GM10266 (cell line): ENCODE measurements around the gene ZNF142.

ENCODE experiments used
- DNase-seq: peaks from one replicate; pipeline ENCODE4 v3.0.0; 2012; ENCODE audit errors: extremely low spot score
- TF ChIP-seq, protein P1 (sequence below): IDR thresholded peaks from 2 replicates; pipeline ENCODE4 v1.5.1; 2012; ENCODE audit warnings: mild to moderate bottlenecking, low read depth; ENCODE audit not compliant: control insufficient read depth, insufficient read depth; ENCODE audit errors: missing control alignments

The ZNF142 gene

DNA sequence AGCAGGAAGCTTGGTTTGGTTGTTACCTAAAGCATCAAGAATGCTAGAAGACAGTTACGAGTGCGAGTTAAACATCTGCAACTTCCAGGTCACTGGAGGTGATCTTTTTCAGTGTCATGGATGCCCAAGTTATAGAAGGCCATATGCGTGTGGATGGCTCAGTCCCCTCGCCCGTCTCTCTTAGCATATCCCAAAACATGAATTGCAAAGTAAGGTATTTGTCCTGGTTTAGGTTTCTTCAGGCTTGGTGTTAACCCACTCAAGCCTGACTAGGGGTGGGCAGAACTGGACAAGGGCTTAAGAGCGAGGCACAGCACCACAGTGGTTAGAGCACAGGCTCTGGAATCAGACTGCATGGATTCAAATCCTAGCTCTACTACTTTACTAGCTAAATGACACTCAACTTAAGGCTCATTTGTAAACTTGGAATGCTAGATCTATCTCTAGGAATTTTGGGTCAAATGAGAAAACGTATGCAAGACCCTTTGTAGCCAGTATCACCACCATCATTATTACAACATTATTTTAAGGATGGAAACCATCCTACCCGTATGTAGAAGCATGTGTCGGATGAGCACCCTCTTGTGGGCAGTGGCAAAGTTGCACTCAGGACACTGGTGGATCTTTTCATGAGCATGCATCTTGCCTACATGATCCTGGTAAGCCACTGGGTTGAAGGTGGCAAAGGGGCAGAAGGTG, 11.2 kb downstream of the ZNF142 start:
- peak; percentile 69 for DNase-seq
- TF ChIP-seq, protein P1, sequence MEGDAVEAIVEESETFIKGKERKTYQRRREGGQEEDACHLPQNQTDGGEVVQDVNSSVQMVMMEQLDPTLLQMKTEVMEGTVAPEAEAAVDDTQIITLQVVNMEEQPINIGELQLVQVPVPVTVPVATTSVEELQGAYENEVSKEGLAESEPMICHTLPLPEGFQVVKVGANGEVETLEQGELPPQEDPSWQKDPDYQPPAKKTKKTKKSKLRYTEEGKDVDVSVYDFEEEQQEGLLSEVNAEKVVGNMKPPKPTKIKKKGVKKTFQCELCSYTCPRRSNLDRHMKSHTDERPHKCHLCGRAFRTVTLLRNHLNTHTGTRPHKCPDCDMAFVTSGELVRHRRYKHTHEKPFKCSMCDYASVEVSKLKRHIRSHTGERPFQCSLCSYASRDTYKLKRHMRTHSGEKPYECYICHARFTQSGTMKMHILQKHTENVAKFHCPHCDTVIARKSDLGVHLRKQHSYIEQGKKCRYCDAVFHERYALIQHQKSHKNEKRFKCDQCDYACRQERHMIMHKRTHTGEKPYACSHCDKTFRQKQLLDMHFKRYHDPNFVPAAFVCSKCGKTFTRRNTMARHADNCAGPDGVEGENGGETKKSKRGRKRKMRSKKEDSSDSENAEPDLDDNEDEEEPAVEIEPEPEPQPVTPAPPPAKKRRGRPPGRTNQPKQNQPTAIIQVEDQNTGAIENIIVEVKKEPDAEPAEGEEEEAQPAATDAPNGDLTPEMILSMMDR = peak; percentile 88

DNA sequence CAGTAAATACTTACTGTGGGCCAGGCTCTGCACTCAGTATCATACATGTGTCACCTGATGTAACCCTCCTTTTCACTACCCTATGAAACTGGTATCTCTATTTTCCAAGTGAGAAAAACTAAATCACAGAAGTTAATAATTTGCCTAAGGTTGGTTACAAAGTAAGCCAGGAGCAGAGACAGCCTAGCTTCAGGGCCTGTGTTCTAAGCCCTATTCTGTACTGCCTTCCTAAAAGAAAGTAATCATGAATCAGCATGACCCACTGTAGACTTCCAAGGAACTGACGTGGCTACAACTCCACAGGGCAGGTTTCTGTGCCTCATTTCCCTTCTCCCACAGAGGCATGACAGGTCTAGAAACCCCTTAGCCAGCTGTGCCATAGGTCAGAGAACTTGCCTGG, 14.3 kb downstream of the ZNF142 start:
- no peak for DNase-seq

DNA sequence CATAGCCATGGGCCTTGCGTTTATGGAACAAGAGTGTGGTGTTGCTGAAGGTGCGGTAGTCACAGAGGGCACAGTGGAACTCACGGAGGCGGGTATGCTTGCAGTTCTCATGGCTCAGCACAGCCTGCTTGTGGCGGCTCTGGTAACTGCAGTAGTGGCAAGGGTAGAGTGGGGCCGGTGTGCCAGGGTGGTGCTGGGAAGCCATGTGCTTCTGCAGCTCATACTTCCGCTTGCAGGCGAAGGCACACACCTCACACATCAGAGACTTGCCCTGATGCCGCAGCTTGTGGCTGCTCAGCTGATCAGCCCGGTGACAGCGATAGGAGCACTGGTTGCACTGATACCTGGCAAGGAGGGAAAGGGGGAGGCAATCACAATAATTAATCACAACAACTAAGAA, 14.7 kb downstream of the ZNF142 start:
- TF ChIP-seq, protein P1 = no peak
- no peak for DNase-seq

More for the DNA sequence above, 14.3 kb downstream of the ZNF142 start:
- TF ChIP-seq, protein P1 = no peak

DNA sequence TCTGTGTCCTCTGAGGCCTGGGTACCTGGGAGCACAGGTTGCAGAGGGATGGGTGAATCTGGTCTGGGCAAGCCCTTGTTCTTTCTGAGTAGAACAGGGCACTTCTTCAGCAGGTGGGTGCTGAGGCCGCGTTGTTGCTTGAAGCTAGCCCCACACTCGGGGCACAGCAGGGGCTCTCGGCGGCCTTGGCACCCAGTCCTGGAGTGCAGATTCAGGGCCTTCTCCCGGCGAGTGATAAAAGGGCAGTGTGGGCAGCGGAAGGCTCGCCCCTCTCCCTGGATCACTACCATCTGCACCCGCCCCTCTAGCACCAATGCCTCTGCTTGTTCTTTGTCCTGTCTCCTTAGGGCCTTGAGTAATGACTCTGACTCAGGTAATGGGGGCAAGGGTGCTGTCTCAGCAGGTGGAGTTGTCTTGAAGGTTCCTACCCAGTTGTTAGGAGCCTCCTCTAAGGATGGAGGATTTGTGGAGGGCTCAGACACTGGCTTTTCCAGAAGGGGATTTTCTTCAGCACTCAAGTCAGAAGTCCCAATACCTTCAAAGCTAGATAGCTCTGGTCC, 15.6 kb downstream of the ZNF142 start:
- TF ChIP-seq, protein P1 = no peak
- no peak for DNase-seq

DNA sequence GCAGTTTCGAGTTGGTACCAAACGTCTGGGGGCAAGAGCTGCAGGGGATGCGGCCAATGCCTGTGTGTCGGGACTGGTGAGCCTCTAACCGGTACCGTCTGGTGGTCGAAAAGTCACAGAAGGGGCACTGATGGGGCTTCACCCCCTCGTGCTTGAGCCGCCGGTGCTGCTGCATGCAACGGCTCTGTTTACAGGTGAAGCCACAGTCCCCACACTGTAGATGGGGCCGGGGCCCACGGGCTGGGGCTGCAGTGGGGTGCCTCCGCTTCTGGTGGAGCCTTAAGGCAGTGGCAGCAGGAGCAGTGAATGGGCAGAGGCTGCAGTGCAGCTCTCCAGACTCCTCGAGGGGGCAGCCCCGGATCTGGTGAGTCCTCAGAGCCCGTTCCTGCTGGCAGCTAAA, 16.6 kb downstream of the ZNF142 start:
- DNase-seq = no peak
- TF ChIP-seq, protein P1 = no peak

DNA sequence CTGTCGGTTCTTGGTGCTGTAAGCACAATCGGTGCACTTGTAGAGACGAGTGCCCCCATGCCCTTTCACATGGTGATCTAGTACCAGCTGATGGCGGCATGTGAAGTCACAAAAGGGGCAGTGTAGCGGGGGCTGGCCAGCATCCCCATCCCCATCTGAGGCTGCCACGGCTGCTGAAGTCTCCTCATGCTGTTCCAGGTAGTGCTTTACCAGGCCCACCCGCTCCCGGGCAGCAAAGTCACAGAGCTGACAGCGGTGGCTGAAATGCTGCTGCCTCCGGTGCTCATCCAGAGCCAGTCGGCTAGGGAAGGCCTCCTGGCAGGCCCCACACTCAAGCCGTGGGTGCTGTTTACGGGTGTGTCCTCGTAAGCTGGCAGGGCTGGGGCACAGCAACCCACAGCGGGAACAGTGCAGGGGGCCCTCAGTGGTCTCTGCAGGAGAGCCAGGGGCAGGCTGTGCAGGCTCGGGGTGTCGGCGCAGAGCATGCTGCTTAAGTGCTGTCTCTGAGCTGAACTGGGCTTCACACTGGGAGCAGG, 17.2 kb downstream of the ZNF142 start:
- no peak for DNase-seq
- TF ChIP-seq, protein P1 = no peak

DNA sequence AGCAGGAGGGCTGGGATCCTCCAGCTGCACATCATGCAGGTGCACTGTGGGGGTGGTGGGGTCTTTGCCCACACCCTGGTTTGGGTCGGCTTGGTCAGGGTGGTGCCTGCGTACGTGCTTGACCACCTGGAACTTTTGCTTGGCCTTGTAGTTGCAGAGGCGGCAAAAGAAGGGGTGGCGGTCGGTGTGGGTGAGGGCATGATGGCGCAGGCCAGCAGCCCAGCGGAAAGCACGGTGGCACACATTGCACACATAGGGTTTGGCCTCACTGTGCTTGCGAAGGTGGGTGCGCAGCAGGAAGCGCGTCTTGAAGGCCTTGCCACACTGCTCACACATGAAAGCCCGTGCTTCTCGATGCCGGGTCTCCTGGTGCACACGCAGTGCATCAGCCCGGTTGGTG, 21.1 kb downstream of the ZNF142 start:
- TF ChIP-seq, protein P1 = no peak
- no peak for DNase-seq
